ENCODE data around the gene MEPCE.

GRCh38 chr7:100396421-100396982 lies 33.1 kb upstream of the MEPCE start:
- TF ChIP-seq EZH2phosphoT487 (IDR thresholded peaks at IDR 0.05; ENCODE audit: borderline replicate concordance, low read length), result no peak
- no peak for TF ChIP-seq CTCF (IDR thresholded peaks at IDR 0.05; ENCODE audit: low read depth, low read length, poor library complexity, severe bottlenecking)

Data from DOHH2 (cell line).